ENCODE measurements around the gene TSPAN13. TPM values are rescaled to one million over a fixed set of nuclear protein-coding genes. Genes with fewer than 3 reads are reported as not detected.

The TSPAN13 gene
- total and polyA plus RNA-seq, 2 donors (not counting 1 experiment from before 2014, with no cell fraction given) = 2.5 to 2.8 TPM

- H3K4me1 ChIP-seq (ENCODE audit: control insufficient read depth, extremely low read depth, insufficient read depth, low read length) = no peaks in the 10 kb centered on the region
- no peak overlapping the region for H3K9ac ChIP-seq (ENCODE audit: insufficient read depth, low read length)
- DNase-seq (ENCODE audit: low read depth in 2 of 2) = no peak
- no peaks in the 10 kb centered on the region for H3K27me3 ChIP-seq (ENCODE audit: control insufficient read depth, insufficient read depth, low read length)
- H3K36me3 ChIP-seq (ENCODE audit: control insufficient read depth, insufficient read depth, low read length) = no peaks in the 10 kb centered on the region
- no peaks in the 10 kb centered on the region for H3K79me2 ChIP-seq (ENCODE audit: control insufficient read depth, insufficient read depth, low read length)
- H3K4me2 ChIP-seq (ENCODE audit: extremely low read depth, insufficient read depth, low read length) = no peak overlapping the region
- H3K27ac ChIP-seq (ENCODE audit: insufficient read depth, low read length) = no peak overlapping the region
- H2AFZ ChIP-seq (ENCODE audit: low read length) = no peak overlapping the region
- no peaks in the 10 kb centered on the region for H4K20me1 ChIP-seq (ENCODE audit: control insufficient read depth, extremely low read depth, insufficient read depth, low read length)
- no peaks in the 10 kb centered on the region for H3K9me3 ChIP-seq (ENCODE audit: control insufficient read depth, insufficient read depth, low read depth, low read length)
- H3K4me3 ChIP-seq (replicated peaks in 1 of 4; ENCODE audit: control extremely low read depth in 1 of 4, insufficient read depth in 1 of 4, low read depth in 3 of 4, low read length in 4 of 4) = no peak overlapping the region
- no peak for TF ChIP-seq EZH2 (IDR thresholded peaks at IDR 0.05; ENCODE audit: low read length, missing control alignments)
- no peak for TF ChIP-seq CTCF (conservative IDR thresholded peaks at IDR 0.05 in 1 of 2, IDR thresholded peaks at IDR 0.05 in 1 of 2; ENCODE audit: low read depth in 1 of 2, low read length in 2 of 2)
These were observed 22.6 kb upstream of the TSPAN13 start for GRCh38 chr7:16730937-16731336.

GRCh38 chr7:16732828-16733227 is 20.7 kb upstream of the TSPAN13 start:
- no peak for TF ChIP-seq CTCF (conservative IDR thresholded peaks at IDR 0.05 in 1 of 2, IDR thresholded peaks at IDR 0.05 in 1 of 2; ENCODE audit: low read depth in 1 of 2, low read length in 2 of 2)
- TF ChIP-seq EZH2 (IDR thresholded peaks at IDR 0.05; ENCODE audit: low read length, missing control alignments) = no peak

GRCh38 chr7:16734148-16734726 is 19.3 kb upstream of the TSPAN13 start:
- no peak overlapping the region for H2AFZ ChIP-seq (ENCODE audit: low read length)

More at GRCh38 chr7:16732828-16733227, 20.7 kb upstream of the TSPAN13 start:
- Histone ChIP-seq H3K27me3 (ENCODE audit: control insufficient read depth, insufficient read depth, low read length) (no peaks in the 10 kb centered on the region), H3K9me3 (ENCODE audit: control insufficient read depth, insufficient read depth, low read depth, low read length) (no peaks in the 10 kb centered on the region), H3K79me2 (ENCODE audit: control insufficient read depth, insufficient read depth, low read length) (no peaks in the 10 kb centered on the region), H3K9ac (ENCODE audit: insufficient read depth, low read length) (no peak overlapping the region), H2AFZ (ENCODE audit: low read length) (no peak overlapping the region), H3K36me3 (ENCODE audit: control insufficient read depth, insufficient read depth, low read length) (no peaks in the 10 kb centered on the region), H3K4me1 (ENCODE audit: control insufficient read depth, extremely low read depth, insufficient read depth, low read length) (no peaks in the 10 kb centered on the region), H4K20me1 (ENCODE audit: control insufficient read depth, extremely low read depth, insufficient read depth, low read length) (no peaks in the 10 kb centered on the region), H3K4me3 (replicated peaks in 1 of 4; ENCODE audit: control extremely low read depth in 1 of 4, insufficient read depth in 1 of 4, low read depth in 3 of 4, low read length in 4 of 4) (no peak overlapping the region), H3K27ac (ENCODE audit: insufficient read depth, low read length) (no peak overlapping the region), H3K4me2 (ENCODE audit: extremely low read depth, insufficient read depth, low read length) (no peak overlapping the region)
- DNase-seq (ENCODE audit: low read depth in 2 of 2) = no peak

More at GRCh38 chr7:16734148-16734726, 19.3 kb upstream of the TSPAN13 start:
- Histone ChIP-seq H3K27me3 (ENCODE audit: control insufficient read depth, insufficient read depth, low read length) (no peaks in the 10 kb centered on the region), H3K27ac (ENCODE audit: insufficient read depth, low read length) (no peak overlapping the region), H4K20me1 (ENCODE audit: control insufficient read depth, extremely low read depth, insufficient read depth, low read length) (no peaks in the 10 kb centered on the region), H3K4me3 (replicated peaks in 1 of 4; ENCODE audit: control extremely low read depth in 1 of 4, insufficient read depth in 1 of 4, low read depth in 3 of 4, low read length in 4 of 4) (no peak overlapping the region), H3K79me2 (ENCODE audit: control insufficient read depth, insufficient read depth, low read length) (no peaks in the 10 kb centered on the region), H3K9ac (ENCODE audit: insufficient read depth, low read length) (no peak overlapping the region), H3K4me1 (ENCODE audit: control insufficient read depth, extremely low read depth, insufficient read depth, low read length) (no peaks in the 10 kb centered on the region), H3K36me3 (ENCODE audit: control insufficient read depth, insufficient read depth, low read length) (no peaks in the 10 kb centered on the region), H3K4me2 (ENCODE audit: extremely low read depth, insufficient read depth, low read length) (no peak overlapping the region), H3K9me3 (ENCODE audit: control insufficient read depth, insufficient read depth, low read depth, low read length) (no peaks in the 10 kb centered on the region)
- TF ChIP-seq EZH2 (IDR thresholded peaks at IDR 0.05; ENCODE audit: low read length, missing control alignments) (no peak), CTCF (conservative IDR thresholded peaks at IDR 0.05 in 1 of 2, IDR thresholded peaks at IDR 0.05 in 1 of 2; ENCODE audit: low read depth in 1 of 2, low read length in 2 of 2) (no peak)
- DNase-seq (ENCODE audit: low read depth in 2 of 2) = peak in 1 of 2 donors; percentile 39
